22Rv1 (cell line): Measurements from ENCODE around the gene MAP2K4.

Source experiments
- CTCF ChIP-seq: fragments of 450-650 bp; IDR thresholded peaks from 2 replicates; pipeline ENCODE4 v1.5.1; 2017; ENCODE audit warnings: mild to moderate bottlenecking
- ZFX ChIP-seq: fragments of 450-650 bp; IDR thresholded peaks from 2 replicates; pipeline ENCODE4 v1.6.1; 2017; ENCODE audit warnings: antibody characterized with exemption, borderline replicate concordance

GRCh38 chr17:12193144-12193735 is 172.6 kb downstream of the MAP2K4 start:
- TF ChIP-seq CTCF (no peak), ZFX (no peak)
